ENCODE data around the gene BTN1A1.

DNA sequence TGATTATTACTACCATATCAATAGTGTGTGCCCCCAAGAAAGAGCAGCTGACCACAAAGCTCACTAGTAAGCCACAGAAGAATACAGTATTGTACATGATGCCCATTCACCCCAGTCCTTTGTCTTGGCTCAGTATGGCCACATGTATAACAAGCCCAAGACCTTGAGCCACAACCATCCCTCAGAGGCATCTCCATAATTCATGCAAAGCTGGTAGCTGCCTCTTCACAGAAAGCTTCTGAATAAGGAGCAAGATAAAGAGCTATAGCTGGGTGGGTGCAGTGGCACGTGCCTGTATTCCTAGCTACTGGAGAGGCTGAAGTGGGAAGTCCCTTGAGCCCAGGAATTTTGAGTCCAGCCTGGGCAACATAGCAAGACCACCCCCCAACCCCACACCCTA, 4.8 kb upstream of the BTN1A1 start:
- TF ChIP-seq, protein P1, sequence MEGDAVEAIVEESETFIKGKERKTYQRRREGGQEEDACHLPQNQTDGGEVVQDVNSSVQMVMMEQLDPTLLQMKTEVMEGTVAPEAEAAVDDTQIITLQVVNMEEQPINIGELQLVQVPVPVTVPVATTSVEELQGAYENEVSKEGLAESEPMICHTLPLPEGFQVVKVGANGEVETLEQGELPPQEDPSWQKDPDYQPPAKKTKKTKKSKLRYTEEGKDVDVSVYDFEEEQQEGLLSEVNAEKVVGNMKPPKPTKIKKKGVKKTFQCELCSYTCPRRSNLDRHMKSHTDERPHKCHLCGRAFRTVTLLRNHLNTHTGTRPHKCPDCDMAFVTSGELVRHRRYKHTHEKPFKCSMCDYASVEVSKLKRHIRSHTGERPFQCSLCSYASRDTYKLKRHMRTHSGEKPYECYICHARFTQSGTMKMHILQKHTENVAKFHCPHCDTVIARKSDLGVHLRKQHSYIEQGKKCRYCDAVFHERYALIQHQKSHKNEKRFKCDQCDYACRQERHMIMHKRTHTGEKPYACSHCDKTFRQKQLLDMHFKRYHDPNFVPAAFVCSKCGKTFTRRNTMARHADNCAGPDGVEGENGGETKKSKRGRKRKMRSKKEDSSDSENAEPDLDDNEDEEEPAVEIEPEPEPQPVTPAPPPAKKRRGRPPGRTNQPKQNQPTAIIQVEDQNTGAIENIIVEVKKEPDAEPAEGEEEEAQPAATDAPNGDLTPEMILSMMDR (optimal IDR thresholded peaks at IDR 0.05 in 1 of 3, IDR thresholded peaks at IDR 0.05 in 1 of 3, conservative IDR thresholded peaks at IDR 0.05 in 1 of 3; ENCODE audit: extremely low read depth in 1 of 3, insufficient read depth in 2 of 3, low read length in 3 of 3), result no peak
- TF ChIP-seq EZH2 (IDR thresholded peaks at IDR 0.05; ENCODE audit: low read length), result no peak

Data from keratinocyte (primary cell).